GM12873 (cell line): ENCODE results near the gene ZNF844.

Experiments used
- TF ChIP-seq, protein P1 (sequence below): IDR thresholded peaks from 2 replicates; pipeline ENCODE4 v1.5.1; 2012; ENCODE audit warnings: low read depth, mild to moderate bottlenecking, moderate library complexity, low read length, control low read depth; ENCODE audit not compliant: insufficient read depth; ENCODE audit errors: missing control alignments

Gene ZNF844

DNA sequence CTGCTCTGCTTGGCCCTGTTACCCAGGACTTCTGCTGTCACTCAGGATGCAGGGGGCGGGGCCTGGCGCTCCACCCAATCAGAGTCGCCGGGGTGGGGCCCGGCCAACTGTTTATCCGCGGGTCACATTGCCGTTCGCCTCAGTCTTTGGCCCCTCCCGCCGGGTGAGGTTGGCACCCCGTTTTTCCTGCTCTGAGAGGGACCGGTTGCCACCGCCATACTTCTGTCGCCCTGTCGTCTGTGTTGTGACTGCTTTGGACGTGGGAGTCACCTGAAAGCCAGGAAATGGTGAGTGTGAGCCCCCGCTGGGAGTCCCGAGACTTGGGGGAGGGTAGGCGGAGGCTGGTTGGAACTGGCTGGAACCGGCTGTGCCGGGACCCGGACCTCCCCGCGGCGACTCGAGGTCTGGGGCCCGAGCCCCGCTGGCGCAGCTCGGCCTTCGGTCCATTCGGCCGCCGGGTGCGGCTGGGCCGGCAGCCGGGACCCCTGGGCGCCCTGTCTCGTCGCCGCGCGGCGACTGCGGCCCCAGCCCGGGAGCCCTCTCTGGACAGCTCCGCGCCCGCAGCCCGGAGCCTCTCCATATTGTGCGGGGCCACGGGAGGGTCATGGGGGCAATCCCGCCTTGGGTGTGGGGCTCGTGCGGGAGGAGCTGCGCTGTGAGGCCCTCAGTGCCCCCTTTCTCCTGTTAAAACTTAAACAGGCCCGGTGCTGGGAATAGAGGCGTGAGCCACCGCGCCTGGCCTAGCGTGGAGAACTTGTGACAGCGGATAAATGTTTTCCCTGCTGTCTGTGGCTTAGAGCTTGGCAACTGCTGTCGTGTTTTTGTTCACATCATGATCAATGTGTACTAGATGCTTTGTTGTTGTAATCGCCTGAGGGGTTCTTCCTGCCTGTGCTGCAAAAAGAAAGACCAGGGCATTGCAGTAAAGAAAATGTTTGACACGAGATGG lies at the start of gene ZNF844:
Gene ZNF844, plus strand, starts transcription at position 142 of the 949 bp plus-strand sequence. Its CDS starts 143 bp downstream, at position 285.
- TF ChIP-seq, protein P1, sequence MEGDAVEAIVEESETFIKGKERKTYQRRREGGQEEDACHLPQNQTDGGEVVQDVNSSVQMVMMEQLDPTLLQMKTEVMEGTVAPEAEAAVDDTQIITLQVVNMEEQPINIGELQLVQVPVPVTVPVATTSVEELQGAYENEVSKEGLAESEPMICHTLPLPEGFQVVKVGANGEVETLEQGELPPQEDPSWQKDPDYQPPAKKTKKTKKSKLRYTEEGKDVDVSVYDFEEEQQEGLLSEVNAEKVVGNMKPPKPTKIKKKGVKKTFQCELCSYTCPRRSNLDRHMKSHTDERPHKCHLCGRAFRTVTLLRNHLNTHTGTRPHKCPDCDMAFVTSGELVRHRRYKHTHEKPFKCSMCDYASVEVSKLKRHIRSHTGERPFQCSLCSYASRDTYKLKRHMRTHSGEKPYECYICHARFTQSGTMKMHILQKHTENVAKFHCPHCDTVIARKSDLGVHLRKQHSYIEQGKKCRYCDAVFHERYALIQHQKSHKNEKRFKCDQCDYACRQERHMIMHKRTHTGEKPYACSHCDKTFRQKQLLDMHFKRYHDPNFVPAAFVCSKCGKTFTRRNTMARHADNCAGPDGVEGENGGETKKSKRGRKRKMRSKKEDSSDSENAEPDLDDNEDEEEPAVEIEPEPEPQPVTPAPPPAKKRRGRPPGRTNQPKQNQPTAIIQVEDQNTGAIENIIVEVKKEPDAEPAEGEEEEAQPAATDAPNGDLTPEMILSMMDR = no peak

DNA sequence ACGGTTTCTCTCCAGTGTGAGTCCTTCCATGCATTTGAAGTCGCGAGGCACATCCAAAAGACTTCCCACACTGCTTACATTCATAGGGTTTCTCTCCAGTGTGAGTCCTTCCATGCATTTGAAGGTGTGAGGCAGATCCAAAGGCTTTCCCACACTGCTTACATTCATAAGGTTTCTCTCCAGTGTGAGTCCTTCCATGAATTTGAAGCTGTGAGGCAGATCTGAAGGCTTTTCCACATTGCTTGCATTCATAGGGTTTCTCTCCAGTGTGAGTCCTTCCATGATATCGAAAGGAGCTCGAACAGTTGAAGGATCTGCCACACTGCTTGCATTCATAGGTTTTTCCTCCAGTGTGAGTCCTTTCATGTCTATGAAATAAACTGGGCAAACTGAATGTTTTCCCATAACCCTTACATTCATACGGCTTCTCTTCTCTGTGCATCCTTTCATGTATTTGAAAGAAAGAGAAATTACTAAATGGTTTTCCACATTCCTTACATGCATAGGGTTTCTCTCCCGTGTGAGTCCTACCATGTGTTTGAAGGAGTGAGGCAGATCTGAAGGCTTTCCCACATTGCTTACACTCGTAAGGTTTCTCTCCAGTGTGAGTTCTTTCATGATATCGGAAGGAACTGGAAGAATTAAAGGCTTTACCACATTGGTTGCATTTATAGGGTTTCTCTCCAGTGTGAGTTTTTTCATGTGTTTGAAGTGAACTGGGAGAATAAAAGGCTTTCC lies 49.3 kb upstream of the ZNF844 start:
- TF ChIP-seq, protein P1 = no peak

DNA sequence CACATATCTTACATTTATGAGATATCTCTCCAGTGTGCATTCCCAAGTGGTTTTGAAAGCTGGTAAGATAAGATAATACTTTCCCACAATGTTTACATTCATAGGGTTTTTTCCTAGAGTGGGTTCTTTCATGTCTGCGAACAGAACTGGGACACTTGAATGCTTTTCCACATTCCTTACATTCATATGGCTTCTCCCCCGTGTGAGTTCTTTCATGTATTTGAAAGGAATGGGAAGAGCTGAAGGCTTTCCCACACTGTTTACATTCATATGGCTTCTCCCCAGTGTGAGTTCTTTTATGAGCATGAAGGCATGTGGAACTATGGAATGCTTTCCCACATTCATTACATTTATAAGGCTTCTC lies 48.8 kb upstream of the ZNF844 start:
- TF ChIP-seq, protein P1 = no peak

DNA sequence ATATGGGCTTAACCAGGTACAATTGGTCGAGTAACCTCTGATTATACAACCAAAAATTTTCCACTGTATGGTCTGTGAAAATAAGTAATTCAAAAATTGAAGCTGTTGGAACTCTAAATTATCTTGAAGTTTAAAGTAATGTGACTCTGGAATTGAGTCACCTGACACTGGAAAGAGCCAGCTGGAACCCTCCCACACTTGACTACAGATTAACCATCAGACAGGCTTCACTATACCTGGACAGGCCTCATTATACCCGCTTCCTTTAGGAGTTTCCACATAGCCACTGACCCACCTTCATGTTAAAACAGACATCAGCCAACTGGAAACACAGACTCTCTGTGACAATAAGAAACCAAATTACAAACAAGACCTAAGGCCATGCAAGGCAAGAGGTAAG lies 30.3 kb upstream of the ZNF844 start:
- TF ChIP-seq, protein P1 = no peak

DNA sequence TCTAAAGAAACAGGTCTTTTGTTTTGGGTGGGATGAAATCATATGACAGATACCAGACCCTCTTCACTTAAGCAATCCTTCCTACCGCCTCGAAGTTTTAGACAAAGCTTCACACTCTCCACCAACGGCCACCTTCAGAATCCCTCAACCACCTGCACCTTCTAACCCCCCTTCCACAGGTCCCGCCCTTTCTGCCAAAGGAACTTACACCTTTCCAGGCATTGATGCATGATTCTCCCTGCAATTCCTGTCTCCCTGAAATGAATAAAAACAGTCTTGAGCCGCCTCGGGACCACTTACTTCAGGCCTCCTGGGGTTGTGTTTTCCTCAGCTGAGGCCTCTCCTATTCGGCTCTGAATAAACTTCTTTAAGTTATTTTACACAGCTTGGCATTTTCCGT lies 29.9 kb upstream of the ZNF844 start:
- TF ChIP-seq, protein P1 = no peak

DNA sequence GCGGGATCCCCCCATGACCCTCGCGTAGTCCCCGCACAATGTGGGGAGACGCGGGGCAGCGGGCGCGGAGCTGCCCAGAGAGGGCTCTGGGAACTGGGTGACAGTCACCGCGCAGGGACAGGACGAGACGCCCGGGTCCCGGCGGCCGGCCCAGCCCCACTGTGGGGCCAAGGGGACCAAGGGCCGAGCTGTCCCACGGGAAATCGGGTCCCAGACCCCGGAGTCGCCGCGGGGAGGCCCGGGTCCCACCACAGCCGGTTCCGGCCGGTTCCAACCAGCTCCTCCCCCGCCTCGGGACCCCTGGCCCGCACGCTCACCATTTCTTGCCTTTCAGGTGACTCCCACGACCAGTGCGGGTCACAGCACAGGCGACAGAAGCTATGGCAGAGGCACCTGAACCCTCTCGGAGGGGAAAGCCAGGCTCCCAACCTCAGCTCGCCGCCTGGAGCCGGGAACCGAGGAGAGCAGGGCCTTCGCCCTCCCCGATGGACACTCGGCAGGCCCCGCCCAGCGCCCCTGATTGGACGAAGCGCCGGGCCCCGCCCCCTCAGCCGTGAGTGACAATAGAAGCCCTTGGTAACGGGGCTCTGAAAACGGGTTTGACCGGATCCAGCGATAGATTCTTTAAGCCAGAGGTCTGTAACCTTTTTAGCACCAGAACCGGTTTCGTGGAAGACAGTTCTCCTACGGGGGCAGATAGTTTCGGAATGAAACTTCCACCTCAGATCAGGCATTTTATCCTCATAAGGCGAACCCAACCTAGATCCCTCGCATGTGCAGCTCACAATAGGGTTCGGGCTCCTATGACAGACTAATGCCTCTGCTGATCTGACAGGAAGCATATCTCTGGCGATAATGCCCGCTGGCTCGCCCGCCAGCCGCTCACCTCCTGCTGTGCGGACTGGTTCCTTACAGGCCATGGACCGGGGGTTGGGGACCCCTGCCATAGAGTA lies 29.0 kb upstream of the ZNF844 start, which contains the start of gene ZNF433:
Gene ZNF433, minus strand, starts transcription at position 460 of the 953 bp plus-strand sequence. Its CDS starts 140 bp downstream, at position 320.
- TF ChIP-seq, protein P1 = no peak

DNA sequence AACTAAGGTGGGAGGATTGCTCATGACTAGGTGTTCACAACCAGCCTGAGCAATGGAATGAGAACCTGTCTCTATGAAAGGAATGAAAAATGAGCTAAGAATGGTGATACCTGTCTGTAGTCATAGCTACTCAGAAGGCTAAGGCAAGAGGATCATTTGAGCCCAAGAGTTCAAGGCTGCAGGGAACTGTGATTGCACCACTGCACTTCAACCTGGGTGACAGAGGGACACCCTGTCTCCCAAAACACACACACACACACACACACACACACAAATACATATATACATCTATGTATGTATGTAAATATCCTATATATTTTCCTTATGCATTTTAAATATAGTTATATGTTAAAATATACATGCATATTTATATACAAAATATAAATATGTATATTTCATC lies 21.6 kb upstream of the ZNF844 start:
- TF ChIP-seq, protein P1 = no peak
